Activated T-cell treated with anti-CD3 and anti-CD28 coated beads, Interleukin-2, amount 50 U/mL, for 4 hours (primary cell): ENCODE data around the gene MFGE8. TPM values are rescaled to one million over a fixed set of nuclear protein-coding genes. Genes with fewer than 3 reads are reported as not detected.
"Not testable (repeated sequence)": the region's sequence is repeated elsewhere in the genome, so short reads cannot be mapped to it uniquely, and the experiment has no call there.

Source experiments
- ATAC-seq, 2 donors: fragments of 200-7000 bp; cut with Tn5 transposase; one replicate each; pipeline ENCODE4 v1.10.0; 2021
- DNase-seq: peaks from one replicate; pipeline ENCODE4 v3.0.0-alpha.2; 2020
- H3K27me3 Mint-ChIP-seq: one replicate; pipeline ENCODE4 v1.8.0; 2021; ENCODE audit warnings: low read depth, mixed read lengths
- H3K36me3 Mint-ChIP-seq: one replicate; pipeline ENCODE4 v1.8.0; 2022; ENCODE audit warnings: mixed read lengths; ENCODE audit not compliant: insufficient read depth
- H3K4me1 Mint-ChIP-seq: one replicate; pipeline ENCODE4 v1.8.0; 2021; ENCODE audit warnings: low read depth, mixed read lengths
- H3K4me3 Mint-ChIP-seq: one replicate; pipeline ENCODE4 v1.8.0; 2021; ENCODE audit warnings: mild to moderate bottlenecking, moderate library complexity, mixed read lengths
- H3K9me3 Mint-ChIP-seq: one replicate; pipeline ENCODE4 v1.8.0; 2021; ENCODE audit warnings: mixed read lengths
- total RNA-seq, 3 donors: library from RNA; stranded (reverse); gene quantifications; one replicate each; pipeline ENCODE4 v1.2.1, GENCODE V29; 2021

MFGE8 gene
- total RNA-seq, 3 donors from 2014 or later = 4.7 to 5.7 (median 5.1) TPM

DNA sequence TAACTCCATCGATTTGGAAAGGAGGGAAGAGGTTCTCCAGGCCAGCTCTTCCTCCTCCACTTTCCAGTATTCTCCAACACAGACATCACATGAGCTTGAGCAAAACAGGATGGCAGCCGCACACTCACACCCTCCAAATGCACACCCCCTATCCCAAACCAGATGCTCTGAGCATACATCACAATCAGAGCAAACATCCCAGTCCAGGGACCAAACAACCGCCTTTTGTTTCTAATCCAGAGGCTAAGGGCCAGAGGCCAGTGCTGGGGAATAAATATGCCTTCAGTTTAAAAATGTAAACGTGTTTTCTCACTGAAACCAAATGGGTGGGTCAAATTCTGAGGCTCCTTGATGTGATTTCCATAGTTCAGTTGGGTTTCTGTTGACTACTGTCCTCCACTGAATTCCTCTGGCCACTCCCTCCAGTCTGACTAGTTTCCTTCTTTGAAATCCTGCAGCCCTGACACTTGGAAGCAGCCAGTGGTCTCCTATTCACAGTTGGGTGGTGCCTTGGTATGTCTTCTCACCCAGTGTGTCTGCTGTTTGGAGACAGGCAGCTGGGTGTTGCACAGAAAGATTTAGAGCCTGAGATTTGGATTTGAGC is 19.2 kb upstream of the MFGE8 start:
- Mint-ChIP-seq H3K36me3 (no peaks in the 10 kb centered on the region), H3K9me3 (peaks cover 3% of the 10 kb centered on the region), H3K27me3 (peaks cover 12% of the 10 kb centered on the region), H3K4me3 (no peak overlapping the region), H3K4me1 (no peaks in the 10 kb centered on the region)
- ATAC-seq = no peak
- DNase-seq = no peak

DNA sequence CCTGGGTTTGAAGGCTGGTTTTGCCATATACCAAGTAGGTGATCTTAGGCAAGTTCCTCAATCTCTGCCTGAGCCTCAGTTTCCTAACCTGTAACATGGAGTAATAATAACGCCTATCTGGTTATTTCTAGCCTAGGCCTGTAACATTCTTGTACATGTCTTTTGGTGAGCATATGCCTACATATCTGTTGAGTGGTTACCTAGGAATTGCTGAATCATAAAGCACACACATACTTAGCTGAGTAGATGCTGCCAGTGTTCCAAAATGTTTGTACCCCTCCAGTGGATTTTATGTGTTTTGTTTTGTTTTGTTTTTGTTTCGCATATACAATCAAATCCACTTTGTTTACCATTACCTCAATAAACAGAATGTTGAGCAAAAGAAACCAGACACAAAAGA is 17.4 kb upstream of the MFGE8 start:
- no peak for DNase-seq
- no peaks in the 10 kb centered on the region for H3K4me1 Mint-ChIP-seq
- ATAC-seq = no peak
- no peaks in the 10 kb centered on the region for H3K36me3 Mint-ChIP-seq
- H3K27me3 Mint-ChIP-seq = peaks cover 12% of the 10 kb centered on the region
- no peak overlapping the region for H3K4me3 Mint-ChIP-seq
- H3K9me3 Mint-ChIP-seq = peaks cover 3% of the 10 kb centered on the region

GRCh38 chr15:88929358-88930098 is 16.3 kb upstream of the MFGE8 start:
- H3K9me3 Mint-ChIP-seq, H3K4me3 Mint-ChIP-seq, ATAC-seq, H3K4me1 Mint-ChIP-seq, DNase-seq, H3K36me3 Mint-ChIP-seq: not testable (repeated sequence)
- peaks cover 12% of the 10 kb centered on the region for H3K27me3 Mint-ChIP-seq

DNA sequence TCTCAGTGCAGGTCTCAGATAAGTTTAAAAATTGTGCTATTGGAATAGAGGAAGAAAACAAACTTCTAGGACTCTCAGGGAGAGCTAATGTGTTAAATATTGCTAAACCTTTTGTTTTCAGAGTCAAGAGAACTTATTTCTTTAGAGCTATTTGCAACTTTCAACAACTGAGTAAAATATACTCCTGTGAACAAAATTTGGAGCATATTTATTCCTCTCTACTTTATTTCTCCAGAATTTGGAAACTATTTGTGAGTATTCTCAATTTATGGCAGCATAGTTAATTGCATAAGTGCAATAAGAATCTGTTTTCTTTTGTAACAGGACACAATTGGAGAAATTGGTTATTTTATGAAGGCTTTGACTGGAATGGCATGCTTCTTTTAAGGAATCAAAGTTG is 15.0 kb upstream of the MFGE8 start:
- not testable (repeated sequence) for DNase-seq, H3K4me3 Mint-ChIP-seq, H3K4me1 Mint-ChIP-seq, H3K9me3 Mint-ChIP-seq, H3K36me3 Mint-ChIP-seq, ATAC-seq
- peaks cover 10% of the 10 kb centered on the region for H3K27me3 Mint-ChIP-seq

GRCh38 chr15:88925648-88926047 is 12.5 kb upstream of the MFGE8 start:
- H3K4me3 Mint-ChIP-seq, ATAC-seq, DNase-seq: not testable (repeated sequence)

GRCh38 chr15:88920892-88921435 is 7.8 kb upstream of the MFGE8 start:
- not testable (repeated sequence) for H3K36me3 Mint-ChIP-seq, DNase-seq, H3K9me3 Mint-ChIP-seq, H3K4me3 Mint-ChIP-seq
- peaks cover 10% of the 10 kb centered on the region for H3K4me1 Mint-ChIP-seq
- ATAC-seq = peak; percentile 64 to 87
- H3K27me3 Mint-ChIP-seq = peaks cover 23% of the 10 kb centered on the region

More at GRCh38 chr15:88925648-88926047, 12.5 kb upstream of the MFGE8 start:
- H3K27me3 Mint-ChIP-seq = peaks cover 11% of the 10 kb centered on the region
- H3K9me3 Mint-ChIP-seq, H3K4me1 Mint-ChIP-seq, H3K36me3 Mint-ChIP-seq: not testable (repeated sequence)

GRCh38 chr15:88920186-88920891 is 7.2 kb upstream of the MFGE8 start:
- no peaks in the 10 kb centered on the region for H3K36me3 Mint-ChIP-seq
- ATAC-seq (no peak), DNase-seq (no peak)
- peaks cover 10% of the 10 kb centered on the region for H3K4me1 Mint-ChIP-seq
- no peaks in the 10 kb centered on the region for H3K9me3 Mint-ChIP-seq
- peaks cover 23% of the 10 kb centered on the region for H3K27me3 Mint-ChIP-seq
- no peak overlapping the region for H3K4me3 Mint-ChIP-seq

DNA sequence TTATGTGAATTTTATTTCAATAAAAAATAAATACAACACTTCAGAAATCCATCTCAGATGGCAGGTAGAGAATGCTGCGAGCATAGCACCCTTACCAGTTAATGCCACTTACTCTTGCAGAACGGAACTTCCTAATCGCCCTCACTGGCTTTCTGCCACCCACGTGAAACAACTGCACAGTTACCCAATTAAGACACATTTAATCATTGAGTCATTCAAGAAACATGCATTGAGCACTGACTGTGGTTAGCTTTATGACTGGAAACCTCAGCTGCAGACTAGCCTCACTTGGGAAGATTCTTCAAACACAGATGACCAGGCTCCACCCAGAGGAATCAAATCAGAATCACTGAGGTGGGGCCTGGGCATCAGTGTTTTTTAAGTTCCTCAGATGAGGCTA is 5.6 kb upstream of the MFGE8 start:
- ATAC-seq (peak; percentile 88 to 89), DNase-seq (no peak)
- H3K36me3 Mint-ChIP-seq = no peaks in the 10 kb centered on the region
- no peak overlapping the region for H3K4me3 Mint-ChIP-seq
- peaks cover 10% of the 10 kb centered on the region for H3K4me1 Mint-ChIP-seq
- H3K9me3 Mint-ChIP-seq = no peaks in the 10 kb centered on the region
- H3K27me3 Mint-ChIP-seq = peaks cover 23% of the 10 kb centered on the region

DNA sequence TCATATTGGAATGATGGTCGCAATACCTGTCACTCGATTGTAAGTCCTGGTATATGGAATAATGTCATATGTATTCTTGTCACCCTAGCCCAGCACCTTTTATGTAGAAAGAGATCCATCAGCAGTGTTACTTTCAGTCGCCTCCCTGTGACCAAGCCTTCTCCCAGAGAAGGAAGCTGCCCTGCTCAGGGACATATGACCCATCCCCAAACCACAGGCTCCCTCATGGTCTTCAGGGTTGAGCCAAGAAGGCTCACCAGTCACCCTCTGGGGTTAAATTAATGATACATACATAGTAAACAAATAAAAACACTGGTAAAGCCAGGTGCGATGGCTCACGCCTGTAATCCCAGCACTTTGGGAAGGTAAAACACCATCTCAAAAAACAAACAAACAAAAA is 4.6 kb upstream of the MFGE8 start:
- DNase-seq (no peak), ATAC-seq (no peak)
- H3K27me3 Mint-ChIP-seq = peaks cover 23% of the 10 kb centered on the region
- no peak overlapping the region for H3K4me3 Mint-ChIP-seq
- H3K36me3 Mint-ChIP-seq = no peaks in the 10 kb centered on the region
- no peaks in the 10 kb centered on the region for H3K9me3 Mint-ChIP-seq
- H3K4me1 Mint-ChIP-seq = peaks cover 14% of the 10 kb centered on the region

GRCh38 chr15:88915354-88915753 is 2.2 kb upstream of the MFGE8 start:
- Mint-ChIP-seq H3K9me3 (no peaks in the 10 kb centered on the region), H3K27me3 (peaks cover 19% of the 10 kb centered on the region), H3K4me3 (no peak overlapping the region), H3K36me3 (no peaks in the 10 kb centered on the region), H3K4me1 (peaks cover 26% of the 10 kb centered on the region)
- DNase-seq (no peak), ATAC-seq (no peak)

GRCh38 chr15:88913850-88914169 is 631 bp upstream of the MFGE8 start:
- H3K4me1 Mint-ChIP-seq = peaks cover 23% of the 10 kb centered on the region
- peak overlapping the region; percentile 85 for H3K4me3 Mint-ChIP-seq
- DNase-seq (no peak), ATAC-seq (no peak)
- H3K27me3 Mint-ChIP-seq = peaks cover 10% of the 10 kb centered on the region
- no peaks in the 10 kb centered on the region for H3K9me3 Mint-ChIP-seq
- H3K36me3 Mint-ChIP-seq = peaks cover 4% of the 10 kb centered on the region

DNA sequence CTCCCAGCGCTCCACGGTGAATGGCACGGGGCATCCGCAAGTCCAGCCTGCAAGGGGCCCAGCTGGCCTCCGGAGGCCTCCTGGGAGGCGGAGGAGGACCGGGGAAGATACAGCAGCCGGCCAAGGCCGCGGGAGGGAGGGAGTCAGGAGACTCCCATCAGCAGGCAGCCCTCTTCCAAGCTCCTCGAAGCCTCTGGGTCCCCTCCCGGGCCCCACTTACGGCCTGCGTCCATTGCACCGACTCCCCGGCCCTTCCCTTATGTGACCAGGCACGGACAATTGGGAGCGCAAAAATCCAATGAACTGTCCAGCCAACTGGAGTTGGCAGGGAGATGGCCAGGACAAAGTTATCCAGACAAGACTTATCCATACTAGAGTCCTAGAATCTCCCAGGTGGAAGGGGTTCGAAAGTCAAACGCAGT is 668 bp downstream of the MFGE8 start:
- H3K27me3 Mint-ChIP-seq = peaks cover 5% of the 10 kb centered on the region
- DNase-seq (no peak), ATAC-seq (no peak)
- peak overlapping the region; percentile 85 for H3K4me3 Mint-ChIP-seq
- H3K4me1 Mint-ChIP-seq = peaks cover 22% of the 10 kb centered on the region
- peaks cover 4% of the 10 kb centered on the region for H3K36me3 Mint-ChIP-seq
- no peaks in the 10 kb centered on the region for H3K9me3 Mint-ChIP-seq

- no peak for DNase-seq
- H3K4me1 Mint-ChIP-seq = peaks cover 22% of the 10 kb centered on the region
- no peaks in the 10 kb centered on the region for H3K27me3 Mint-ChIP-seq
- H3K36me3 Mint-ChIP-seq = peaks cover 4% of the 10 kb centered on the region
- ATAC-seq = no peak
- no peaks in the 10 kb centered on the region for H3K9me3 Mint-ChIP-seq
- H3K4me3 Mint-ChIP-seq = peak overlapping the region; percentile 85
Measured at GRCh38 chr15:88911766-88912118, 1.4 kb downstream of the MFGE8 start.

- Mint-ChIP-seq H3K36me3 (peaks cover 7% of the 10 kb centered on the region), H3K4me1 (peaks cover 28% of the 10 kb centered on the region), H3K9me3 (no peaks in the 10 kb centered on the region), H3K4me3 (peak overlapping the region; percentile 45), H3K27me3 (no peaks in the 10 kb centered on the region)
- DNase-seq = no peak
- no peak for ATAC-seq
Measured at GRCh38 chr15:88909956-88910831, 3.0 kb downstream of the MFGE8 start.
